RCC 7860 (cell line): ENCODE data around the gene PIP4K2C.

Experiments used
- DNase-seq: peaks from one replicate; pipeline ENCODE4 v3.0.0-alpha.2; 2015; ENCODE audit warnings: low spot score
- FAIRE-seq: peaks from 2 replicates; lab custom pipeline; 2012; peaks lifted over from hg19 to GRCh38; lab: Jason Lieb, UNC

PIP4K2C gene

DNA sequence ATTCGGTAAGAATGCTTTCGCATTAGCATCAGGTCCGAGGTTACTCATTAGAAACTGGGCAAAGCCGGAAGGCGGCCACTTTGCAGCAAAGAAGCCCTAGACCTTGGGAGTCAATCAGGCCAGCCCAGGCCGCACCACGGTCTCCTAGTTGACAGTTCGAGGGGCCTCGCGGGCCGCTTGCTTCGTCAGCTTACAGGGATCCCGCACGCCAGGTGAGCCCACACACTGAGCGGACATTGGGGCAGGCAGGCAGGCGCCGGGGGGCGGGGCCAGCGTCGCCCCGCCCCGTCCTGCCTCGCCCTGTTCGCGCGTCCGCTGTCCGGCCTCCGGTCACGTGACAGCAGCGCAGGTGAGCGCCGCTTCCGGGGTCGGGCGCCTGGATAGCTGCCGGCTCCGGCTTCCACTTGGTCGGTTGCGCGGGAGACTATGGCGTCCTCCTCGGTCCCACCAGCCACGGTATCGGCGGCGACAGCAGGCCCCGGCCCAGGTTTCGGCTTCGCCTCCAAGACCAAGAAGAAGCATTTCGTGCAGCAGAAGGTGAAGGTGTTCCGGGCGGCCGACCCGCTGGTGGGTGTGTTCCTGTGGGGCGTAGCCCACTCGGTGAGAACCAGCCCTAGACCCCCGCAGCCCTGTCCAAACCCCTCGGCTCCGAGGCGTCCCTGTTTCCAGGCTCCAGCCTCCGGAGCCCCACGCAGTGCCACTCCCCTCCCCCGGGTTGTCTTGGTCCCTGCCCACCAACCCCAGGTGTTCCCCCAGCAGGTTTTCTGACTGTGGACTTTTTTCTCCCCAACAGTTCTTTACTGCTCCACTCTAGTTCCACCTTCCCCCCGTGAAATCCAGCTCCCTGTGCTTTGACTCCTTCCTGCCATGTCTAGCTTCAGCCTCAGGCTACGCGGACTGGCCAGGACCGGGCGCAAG, at the start of gene PIP4K2C:
TSS of gene PIP4K2C (plus strand) at position 329 of the 918 bp plus-strand sequence. CDS start at position 427, 98 bp downstream.
- FAIRE-seq (no peak), DNase-seq (peak; percentile 57)

DNA sequence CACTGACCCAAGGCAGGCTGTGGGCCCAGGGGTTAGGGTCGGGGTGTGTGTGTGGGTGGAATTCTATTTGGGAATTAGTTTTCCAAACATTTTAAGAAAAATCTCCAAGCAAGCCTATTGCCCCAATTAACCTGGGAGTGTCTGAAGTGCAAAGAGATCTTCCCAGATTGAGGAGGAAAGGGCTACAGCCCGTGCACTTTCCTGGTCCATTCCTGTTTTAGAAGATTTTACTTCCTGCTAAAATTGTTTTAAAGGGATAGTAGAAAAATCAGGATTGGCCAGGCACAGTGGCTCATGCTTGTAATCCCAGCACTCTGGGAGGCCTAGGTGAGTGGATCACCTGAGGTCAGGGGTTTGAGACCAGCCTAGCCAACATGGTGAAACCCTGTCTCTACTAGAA, 49.3 kb upstream of the PIP4K2C start:
- DNase-seq: no peak
- FAIRE-seq: no peak

DNA sequence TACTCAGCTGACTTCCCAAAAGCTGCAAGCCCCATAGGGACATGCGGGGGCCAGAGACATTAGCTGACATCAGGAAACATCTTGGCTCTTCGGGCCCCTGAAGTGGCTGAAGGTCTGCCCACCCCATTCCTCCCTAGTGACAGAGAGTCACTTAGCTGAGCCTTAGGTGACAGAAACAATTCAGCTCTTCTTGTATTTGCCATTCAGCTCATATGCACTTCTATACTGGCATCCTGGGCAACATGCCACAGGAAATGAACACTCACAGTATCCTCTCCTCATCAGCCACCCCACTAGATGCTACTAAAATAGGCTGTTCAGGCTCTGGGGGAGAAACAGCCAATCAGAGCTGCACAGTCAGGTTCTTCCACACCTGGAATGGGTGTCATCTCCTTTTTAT, 47.4 kb upstream of the PIP4K2C start:
- no peak for DNase-seq
- FAIRE-seq: no peak

DNA sequence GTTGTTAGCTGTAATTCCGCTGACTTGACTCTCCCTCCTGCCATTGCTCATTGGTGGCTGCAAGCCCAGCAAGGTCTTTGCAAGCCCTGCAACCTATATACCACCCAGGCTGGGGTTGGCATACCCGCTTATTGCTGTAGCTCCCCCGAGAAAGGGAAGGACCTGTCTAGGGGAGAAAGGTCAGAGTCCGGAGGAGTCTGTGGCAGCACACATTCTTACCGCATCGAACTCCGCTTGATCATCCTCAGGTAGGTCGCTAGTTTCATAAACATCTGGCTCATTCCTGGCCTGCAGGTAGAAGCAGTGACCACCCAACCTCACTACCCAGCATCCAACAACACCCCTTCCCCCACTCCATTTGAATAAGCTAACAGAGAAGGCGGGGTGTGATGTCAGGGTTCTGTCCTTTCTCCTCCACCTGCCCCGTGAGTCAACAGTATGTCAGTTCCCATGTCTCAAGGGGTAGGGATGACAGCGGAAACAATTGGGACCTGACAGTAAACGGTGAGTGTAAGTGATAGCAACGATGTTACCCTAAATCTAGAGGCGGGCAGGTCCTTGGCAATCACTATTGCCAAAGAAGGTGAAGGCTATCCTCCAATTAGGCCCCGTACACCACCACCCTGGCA, 45.1 kb upstream of the PIP4K2C start:
- DNase-seq (peak; percentile 18), FAIRE-seq (no peak)

DNA sequence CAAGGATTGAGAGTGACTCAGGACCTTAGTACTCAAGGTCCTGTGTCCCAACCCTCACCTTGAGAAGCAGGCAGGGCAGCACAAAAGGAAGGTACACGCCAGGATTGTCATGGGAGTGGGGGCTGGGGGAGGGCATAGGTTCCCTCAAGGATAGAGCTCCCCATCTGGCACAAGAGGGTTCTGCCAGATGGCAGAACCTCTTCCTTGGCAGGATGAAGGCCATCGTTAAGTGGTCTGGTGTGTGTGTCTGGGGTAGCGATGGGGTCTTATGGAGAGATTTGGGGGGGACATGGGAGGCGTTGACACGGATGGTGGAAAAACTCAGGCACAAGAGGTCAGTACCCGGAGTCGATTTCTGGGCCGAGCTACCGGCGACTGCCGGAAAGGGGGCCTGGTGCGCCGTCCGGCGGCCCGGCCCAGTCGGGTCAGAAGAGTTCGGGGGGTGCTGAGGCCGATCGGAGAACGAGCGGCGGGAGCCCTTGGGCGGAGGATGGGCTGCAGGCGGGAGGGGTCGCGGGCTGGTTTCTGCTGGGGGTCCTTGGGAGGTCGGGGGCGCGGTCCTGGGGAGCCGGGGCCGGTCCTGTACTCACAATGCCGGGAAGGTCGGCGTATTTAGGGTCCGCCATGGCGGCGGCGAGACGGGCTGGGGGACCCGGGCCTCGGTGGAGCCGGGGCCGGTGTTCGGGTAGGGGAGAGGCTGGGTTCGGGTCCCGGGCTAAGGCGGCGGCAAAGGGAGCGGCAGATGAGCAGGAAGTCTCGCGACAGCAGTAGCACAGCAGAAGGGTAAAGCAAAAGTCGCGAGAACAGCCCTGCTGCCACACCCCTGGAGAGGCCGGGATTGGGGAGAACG, 44.3 kb upstream of the PIP4K2C start, which contains the start of gene DCTN2:
TSS of gene DCTN2 (minus strand) at position 755 of the 850 bp plus-strand sequence. CDS start at position 626, 129 bp downstream.
- no peak for FAIRE-seq

DNA sequence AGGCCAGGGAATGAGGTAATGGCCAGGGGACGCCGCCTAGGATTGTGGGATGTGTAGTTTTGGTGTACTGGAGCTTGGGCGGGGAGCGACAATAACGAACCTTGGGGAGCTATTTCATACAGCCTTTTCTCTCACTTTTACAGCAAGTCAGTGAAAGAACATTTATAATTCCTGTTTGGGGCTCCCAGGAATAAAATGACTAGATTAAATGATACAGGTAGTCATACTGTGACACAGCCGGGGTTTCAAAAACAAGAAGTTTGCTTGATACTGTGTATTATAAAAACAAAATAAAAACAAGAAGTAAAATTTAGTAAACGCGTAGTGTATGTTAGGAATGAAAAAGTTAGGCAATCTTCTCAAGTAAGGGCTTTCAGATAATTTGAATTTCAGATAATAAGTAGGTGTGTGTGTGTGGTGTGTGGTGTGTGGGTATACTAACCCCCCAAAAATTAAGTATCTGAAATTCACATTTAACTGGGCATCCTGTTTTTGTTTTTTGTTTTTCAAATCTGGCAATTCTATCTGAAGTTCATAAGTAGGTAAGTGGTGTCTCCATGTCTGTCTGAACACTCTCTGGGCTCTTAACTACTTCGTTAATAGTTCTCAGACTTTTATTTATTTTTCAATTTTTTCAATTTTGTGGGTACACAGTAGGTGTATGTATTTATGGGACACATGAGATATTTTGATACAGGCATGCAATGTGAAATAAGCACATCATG, 43.5 kb upstream of the PIP4K2C start:
- FAIRE-seq: peak; percentile 70
- no peak for DNase-seq

More for the DNA sequence above, 44.3 kb upstream of the PIP4K2C start, which contains the start of gene DCTN2:
- peak; percentile 92 for DNase-seq

DNA sequence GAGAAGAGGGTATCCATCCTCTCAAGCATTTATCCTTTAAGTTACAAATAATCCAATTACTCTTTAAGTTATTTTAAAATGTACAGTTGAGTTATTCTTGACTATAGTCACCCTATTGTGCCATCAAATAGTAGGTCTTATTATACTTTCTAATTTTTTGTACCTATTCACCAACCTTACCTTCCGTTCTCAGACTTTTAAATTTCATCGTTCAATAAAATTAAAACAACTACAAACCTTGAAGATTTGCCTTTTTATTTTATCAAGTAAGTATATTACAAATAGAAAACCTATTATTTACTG, 43.0 kb upstream of the PIP4K2C start:
- FAIRE-seq: no peak
- no peak for DNase-seq

DNA sequence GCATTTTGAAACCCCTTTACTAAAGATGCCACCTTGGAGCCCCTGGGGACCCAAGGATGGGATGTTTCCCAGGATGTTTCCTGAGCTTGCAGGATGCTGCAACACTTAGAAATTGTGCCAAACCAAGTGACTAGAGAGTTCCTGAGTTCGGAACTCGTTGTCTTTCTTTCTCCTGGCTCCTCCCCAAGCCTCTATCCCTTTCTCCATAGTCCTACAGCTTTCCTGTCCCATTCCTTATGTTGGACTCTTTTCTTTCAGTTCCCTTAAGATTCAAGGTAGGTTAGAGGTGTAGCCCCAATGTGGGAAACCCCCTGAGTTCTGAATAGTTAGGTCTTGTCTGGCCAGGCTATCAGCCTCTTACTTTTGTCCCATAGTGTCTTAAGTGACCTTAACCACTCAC, 42.5 kb upstream of the PIP4K2C start:
- FAIRE-seq: no peak
- no peak for DNase-seq

DNA sequence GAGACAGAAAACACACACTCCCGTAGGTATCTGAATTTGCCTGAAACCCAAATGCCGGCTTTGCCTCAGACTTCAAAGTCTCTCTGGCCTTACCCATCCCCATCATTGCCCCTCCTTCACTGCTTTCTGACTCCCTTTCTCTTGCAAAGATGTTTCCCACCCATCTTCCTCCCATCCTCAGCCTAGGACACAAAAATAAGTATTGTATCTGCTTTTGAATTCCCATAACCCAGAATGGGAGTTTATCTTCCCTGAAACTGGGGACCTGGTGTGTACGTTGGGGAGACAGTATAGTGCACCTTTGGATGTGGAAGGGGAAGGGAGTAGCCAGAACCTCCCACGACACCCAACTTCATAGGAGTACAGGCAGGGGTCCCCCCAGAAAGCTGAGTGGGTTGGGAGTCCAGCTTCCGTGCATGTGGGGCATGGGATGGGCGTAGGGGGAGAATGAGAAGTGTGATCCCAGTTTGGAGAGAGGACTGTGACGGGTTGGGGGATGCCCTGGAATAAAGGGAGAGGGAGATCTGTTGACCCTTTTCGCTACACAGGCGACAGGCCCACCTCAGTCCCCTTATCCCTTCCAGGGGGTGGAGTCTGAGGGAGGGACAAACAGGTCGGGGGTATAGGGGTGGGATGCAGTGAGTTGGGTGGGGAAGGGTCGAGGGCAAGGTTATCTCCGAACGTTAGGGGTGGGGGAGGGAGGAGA, 41.6 kb upstream of the PIP4K2C start:
- DNase-seq (no peak), FAIRE-seq (no peak)

DNA sequence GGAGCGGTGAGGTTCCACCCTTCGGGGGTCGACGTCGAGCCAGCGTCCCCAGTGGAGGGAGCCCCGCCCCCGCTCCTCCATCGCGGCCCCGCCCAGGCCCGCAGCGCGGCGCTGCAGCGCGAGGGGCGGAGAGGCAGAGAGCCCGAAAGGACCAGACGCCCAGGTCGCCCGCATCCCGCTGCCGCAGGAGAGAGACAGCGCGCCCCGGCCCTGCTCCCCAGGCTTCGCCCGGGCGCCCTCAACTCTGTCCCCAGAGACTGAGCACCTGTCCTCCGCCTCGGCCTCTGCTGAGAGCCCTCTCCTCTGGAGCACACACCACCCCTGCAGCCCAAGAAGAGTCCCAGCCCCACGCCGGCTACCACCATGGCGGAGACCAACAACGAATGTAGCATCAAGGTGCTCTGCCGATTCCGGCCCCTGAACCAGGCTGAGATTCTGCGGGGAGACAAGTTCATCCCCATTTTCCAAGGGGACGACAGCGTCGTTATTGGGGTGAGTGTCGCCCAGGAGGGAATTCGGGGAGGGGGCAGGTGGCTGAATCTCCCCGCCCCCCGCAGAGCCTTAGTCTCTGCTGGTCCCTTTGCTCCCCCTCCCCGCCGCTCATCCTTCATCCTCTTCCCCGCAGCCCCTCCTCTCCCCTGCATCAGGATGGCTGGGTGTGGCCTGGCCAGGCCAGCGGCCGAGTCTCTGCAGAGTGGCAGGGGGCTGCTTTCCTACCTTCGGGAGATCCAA, 40.9 kb upstream of the PIP4K2C start, which contains the start of gene KIF5A:
TSS of gene KIF5A (plus strand) at position 136 of the 732 bp plus-strand sequence. CDS start at position 364, 228 bp downstream.
- FAIRE-seq: no peak
- no peak for DNase-seq

DNA sequence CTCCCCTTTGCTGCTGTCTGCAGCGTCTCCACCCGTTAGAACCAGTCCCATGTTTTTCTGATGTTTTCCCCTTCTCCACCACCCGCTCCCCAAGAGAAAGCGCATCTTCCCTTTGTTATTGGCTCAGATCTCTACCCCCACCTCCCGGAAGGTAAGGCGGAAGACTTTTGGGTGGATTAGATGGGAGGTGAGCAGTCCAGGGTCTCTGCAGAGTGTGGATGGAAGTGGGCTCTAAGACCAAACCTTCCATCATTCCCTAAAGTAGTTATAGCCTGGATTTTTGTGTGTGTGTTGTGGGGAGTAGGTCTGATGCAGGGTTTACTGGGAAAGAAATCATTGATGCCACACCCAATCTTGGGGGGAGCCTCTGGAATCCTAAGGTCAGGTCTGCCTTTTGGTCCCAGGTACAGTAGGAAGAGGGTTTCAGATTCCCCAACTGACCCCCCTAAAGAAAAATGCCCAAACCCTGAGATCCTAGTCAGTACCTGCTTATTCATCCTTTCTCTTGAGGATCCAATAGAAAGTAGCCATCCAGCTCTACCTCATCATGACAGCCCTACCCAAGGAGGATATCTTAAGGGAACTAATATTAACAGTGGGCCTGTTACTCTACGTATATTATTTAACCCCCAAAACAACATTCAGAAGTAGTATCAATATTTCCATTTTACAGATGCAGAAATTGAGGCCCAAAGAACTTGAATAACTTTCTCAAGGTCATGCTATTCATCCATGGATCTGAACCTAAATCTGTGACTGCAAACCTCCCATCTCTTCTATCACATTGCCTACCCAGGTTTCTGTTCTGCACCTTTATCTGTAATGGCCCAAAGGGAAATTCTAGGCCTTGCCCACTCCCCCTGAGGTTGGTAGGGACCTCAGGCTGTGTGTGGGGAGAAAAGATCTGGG, 40.1 kb upstream of the PIP4K2C start:
- no peak for FAIRE-seq
- DNase-seq: no peak

DNA sequence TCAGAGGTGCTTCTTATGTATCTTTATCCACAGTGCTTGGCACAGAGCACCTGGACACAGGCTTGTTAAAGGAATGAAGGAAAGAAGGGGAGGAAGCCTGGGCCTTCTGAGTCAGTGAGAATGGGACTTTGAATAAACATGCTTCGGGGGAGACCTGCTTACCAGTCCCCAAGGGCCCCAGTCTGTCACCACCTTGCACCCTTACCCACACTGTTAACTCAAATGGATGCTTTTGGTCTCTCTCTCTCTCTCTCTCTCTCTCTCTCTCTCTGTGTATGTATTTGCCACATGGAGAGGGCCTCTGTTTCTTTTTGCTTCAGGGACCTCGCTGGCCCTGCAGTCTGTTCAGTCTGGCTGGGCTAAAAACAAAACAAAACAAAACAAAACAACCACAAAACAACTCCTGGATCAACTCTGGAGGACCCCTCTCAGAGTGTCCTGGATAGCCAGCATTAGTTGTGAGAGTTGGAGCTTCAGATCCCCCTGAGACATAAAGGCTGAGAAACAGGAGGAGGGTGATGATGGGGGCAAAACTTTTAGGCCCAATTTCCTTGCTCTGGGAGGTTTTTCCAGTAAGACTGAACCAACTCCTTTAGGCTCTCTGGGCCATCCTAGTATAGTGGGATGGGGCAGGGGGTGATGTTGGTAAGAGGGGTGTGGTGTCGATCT, 39.2 kb upstream of the PIP4K2C start:
- DNase-seq (no peak), FAIRE-seq (no peak)

DNA sequence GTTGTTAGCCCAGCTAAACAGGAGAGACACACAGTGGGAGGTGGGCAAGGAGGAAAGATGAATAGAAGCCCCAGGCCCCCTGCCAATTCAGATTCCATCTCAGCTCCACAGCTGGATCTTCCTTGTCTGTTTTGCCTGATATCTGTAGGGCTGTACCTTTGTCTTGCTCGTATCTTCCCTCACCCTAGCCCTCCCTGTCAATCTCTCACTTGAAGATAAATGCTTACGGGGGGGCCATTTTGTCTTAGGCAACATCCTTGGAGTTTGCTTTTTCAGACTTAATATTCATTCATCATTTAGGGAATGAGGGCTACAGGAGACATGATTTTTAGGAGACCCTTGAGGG, 38.7 kb upstream of the PIP4K2C start:
- no peak for FAIRE-seq
- DNase-seq: no peak

DNA sequence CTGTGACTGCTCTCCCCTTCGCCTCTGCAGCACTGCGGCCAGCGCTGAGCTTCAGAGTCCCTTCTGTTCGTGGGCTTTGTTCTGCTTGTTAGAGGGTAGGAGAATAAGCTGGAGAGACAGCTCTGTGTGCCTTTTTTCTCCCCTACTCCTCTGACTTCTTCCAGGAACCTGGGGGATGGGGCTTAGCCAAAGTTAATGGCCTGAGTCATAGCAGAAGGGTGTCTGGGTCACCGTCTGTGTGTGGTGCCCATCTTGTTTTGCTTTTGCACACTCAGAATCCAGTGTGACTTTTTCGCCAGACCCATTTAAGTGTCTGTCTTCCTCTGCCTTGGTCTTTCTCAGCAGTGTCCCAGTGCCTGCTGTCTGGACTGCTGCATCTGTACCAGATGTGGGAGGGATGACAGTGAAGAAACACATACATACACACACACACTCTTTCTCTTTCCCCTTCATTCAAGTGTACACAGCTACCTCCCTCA, 38.1 kb upstream of the PIP4K2C start:
- DNase-seq: no peak

DNA sequence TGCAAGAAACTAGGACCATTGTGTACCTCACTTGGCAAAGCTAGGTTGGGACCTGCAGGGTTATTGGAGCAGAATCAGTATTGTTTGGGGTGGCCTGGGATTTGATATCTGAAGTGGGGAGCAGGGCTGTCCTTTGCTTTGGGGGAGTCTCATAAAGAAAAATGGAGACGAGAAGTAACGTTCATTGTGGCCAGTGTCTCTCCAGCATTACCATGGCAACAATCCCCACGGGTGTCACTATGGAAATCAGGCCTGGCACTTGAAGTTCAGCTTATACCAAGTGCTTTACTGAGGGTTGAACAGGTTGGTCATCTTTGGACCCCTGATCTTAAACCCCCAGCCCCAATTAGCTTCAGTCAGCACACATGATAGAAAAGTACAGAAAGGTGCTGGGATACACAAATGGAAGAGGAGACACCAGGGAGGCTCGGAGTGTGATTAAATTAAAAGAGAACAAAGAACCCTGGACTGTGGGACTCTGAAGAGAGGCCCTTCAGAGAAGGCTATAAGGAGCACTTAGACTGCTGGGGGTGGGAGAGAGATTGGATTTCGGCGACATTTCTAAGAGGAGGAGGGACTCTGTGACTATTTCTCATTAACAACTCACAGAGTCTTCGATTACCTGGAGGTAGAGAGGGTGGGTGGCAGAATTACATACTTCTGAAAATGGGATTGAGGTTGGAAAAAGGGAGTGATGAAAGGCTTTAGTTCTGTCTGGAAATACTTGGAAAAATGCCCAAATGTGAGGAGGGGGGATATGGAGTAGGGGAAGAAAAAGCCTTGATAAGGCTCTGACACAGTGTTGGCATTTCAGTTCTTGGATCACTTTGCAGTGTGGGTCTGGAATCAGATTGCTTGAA, 37.4 kb upstream of the PIP4K2C start:
- DNase-seq (no peak), FAIRE-seq (no peak)

More for the DNA sequence above, 38.1 kb upstream of the PIP4K2C start:
- FAIRE-seq: no peak

DNA sequence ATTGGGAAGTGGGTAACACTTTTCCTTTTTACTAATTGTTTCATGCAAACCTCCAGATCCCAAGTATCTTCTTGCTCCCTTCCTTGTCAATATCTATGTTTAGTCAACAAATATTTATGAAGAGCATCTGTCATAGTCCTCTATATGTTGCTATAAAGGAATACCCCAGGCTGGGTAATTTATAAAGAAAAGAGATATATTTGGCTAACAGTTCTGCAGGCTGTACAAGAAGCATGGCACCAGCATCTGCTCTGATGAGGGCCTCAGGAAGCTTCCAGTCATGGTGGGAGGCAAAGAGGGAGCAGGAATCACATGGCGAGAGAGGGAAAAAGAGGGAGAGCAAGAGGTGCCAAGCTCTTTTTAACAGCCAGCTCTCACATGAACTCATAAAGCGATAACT, 36.5 kb upstream of the PIP4K2C start:
- DNase-seq: no peak
- no peak for FAIRE-seq

DNA sequence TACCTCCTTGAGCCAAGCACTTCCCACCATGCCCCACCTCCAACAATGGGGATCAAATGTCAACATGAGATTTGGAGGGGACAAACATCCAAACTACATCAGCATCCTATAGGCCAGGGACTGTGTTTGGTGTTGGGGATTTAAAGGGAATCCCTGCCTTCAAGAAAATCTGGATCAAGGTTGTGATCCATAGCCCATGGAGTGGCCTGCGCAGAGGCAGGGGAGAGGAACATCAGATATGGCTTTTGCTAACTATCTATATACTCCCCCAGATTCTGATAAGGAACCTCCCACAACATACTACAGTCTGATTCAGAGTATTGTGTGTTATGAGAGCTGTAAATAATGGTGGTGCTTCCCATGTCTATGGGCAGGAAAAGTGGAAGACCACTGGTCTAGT, 36.1 kb upstream of the PIP4K2C start:
- no peak for FAIRE-seq
- DNase-seq: no peak
